CD14-positive monocyte (primary cell): ENCODE data around the gene PLIN3. TPM values are rescaled to one million over a fixed set of nuclear protein-coding genes. Genes with fewer than 3 reads are reported as not detected.
"Not testable (repeated sequence)": the region's sequence is repeated elsewhere in the genome, so short reads cannot be mapped to it uniquely, and the experiment has no call there.

ENCODE experiments used
- DNase-seq, 3 donors: peaks; one replicate each; pipeline ENCODE4 v3.0.0-alpha.2; 2011 to 2022
- H2AFZ ChIP-seq: 2 replicates; pipeline ENCODE4 v1.6.0; 2012; ENCODE audit warnings: mild to moderate bottlenecking, low read depth, low read length, inconsistent platforms; ENCODE audit not compliant: insufficient read depth, poor library complexity, severe bottlenecking
- H3K27ac ChIP-seq, 2 donors: 1 replicate in 1 of 2; 2 replicates in 1 of 2; pipeline ENCODE4 v1.5.1; 2012 to 2013; ENCODE audit warnings: low read length in 2 of 2, control low read depth in 1 of 2, inconsistent platforms in 1 of 2, low read depth in 1 of 2, mild to moderate bottlenecking in 1 of 2
- H3K27me3 ChIP-seq, 2 donors: one replicate each; pipeline versions ENCODE4 v1.6.0 to v1.6.1; 2011 to 2013; ENCODE audit warnings: low read length in 2 of 2; ENCODE audit not compliant: control insufficient read depth in 2 of 2, insufficient read depth in 2 of 2
- H3K36me3 ChIP-seq, 2 donors: replicated peaks in 1 of 2; 1 replicate in 1 of 2; 2 replicates in 1 of 2; pipeline versions ENCODE4 v1.5.1 to v1.6.1; 2012 to 2013; ENCODE audit warnings: low read length in 2 of 2, control low read depth in 1 of 2, inconsistent platforms in 1 of 2, mild to moderate bottlenecking in 1 of 2; ENCODE audit not compliant: insufficient read depth in 2 of 2, control insufficient read depth in 1 of 2
- H3K4me1 ChIP-seq, 2 donors: 1 replicate in 1 of 2; 2 replicates in 1 of 2; pipeline versions ENCODE4 v1.5.1 to v1.6.1; 2012 to 2013; ENCODE audit warnings: low read length in 2 of 2, control low read depth in 1 of 2, inconsistent platforms in 1 of 2, mild to moderate bottlenecking in 1 of 2, moderate library complexity in 1 of 2; ENCODE audit not compliant: insufficient read depth in 2 of 2, control insufficient read depth in 1 of 2
- H3K4me2 ChIP-seq: replicated peaks from 2 replicates; pipeline ENCODE3; 2012; ENCODE audit warnings: low read length, moderate library complexity, mild to moderate bottlenecking; ENCODE audit not compliant: poor library complexity, severe bottlenecking; ENCODE audit errors: extremely low read depth
- H3K4me3 ChIP-seq, 3 experiments: fragments of 200-600 bp in 1 of 3; sonication (generic) in 1 of 3; replicated peaks in 1 of 3; 1 replicate in 2 of 3; 2 replicates in 1 of 3; pipeline ENCODE4 v1.5.1; 2011 to 2013; ENCODE audit warnings: low read length in 3 of 3, mild to moderate bottlenecking in 3 of 3, control low read depth in 2 of 3, low read depth in 2 of 3, inconsistent platforms in 1 of 3, moderate library complexity in 1 of 3
- H3K79me2 ChIP-seq: 2 replicates; pipeline ENCODE4 v1.6.0; 2012; ENCODE audit warnings: mild to moderate bottlenecking, control low read depth, inconsistent platforms, low read length, moderate library complexity; ENCODE audit not compliant: insufficient read depth
- H3K9ac ChIP-seq: 2 replicates; pipeline ENCODE4 v1.6.0; 2017; ENCODE audit warnings: low read length, mild to moderate bottlenecking; ENCODE audit not compliant: insufficient read depth, poor library complexity, severe bottlenecking
- H3K9me3 ChIP-seq, 2 donors: replicated peaks in 1 of 2; 1 replicate in 1 of 2; 2 replicates in 1 of 2; pipeline versions ENCODE4 v1.5.1 to v1.6.1; 2012 to 2013; ENCODE audit warnings: low read length in 2 of 2, control low read depth in 1 of 2; ENCODE audit not compliant: control insufficient read depth in 1 of 2, insufficient read depth in 1 of 2
- H4K20me1 ChIP-seq: 2 replicates; pipeline ENCODE4 v1.6.0; 2012; ENCODE audit warnings: mild to moderate bottlenecking, low read length, control low read depth, moderate library complexity; ENCODE audit not compliant: insufficient read depth
- H3K27ac Mint-ChIP-seq, 7 donors: one replicate each; pipeline ENCODE4 v1.8.0; 2020; ENCODE audit warnings: mild to moderate bottlenecking in 7 of 7, mixed read lengths in 7 of 7, moderate library complexity in 6 of 7, inconsistent platforms in 2 of 7
- H3K27me3 Mint-ChIP-seq, 3 donors: one replicate each; pipeline ENCODE4 v1.8.0; 2021 to 2022; ENCODE audit warnings: low read depth in 3 of 3, mild to moderate bottlenecking in 3 of 3, mixed read lengths in 3 of 3, moderate library complexity in 3 of 3, inconsistent platforms in 1 of 3
- H3K36me3 Mint-ChIP-seq, 2 donors: one replicate each; pipeline ENCODE4 v1.8.0; 2020; ENCODE audit warnings: mixed read lengths in 2 of 2, inconsistent platforms in 1 of 2, mild to moderate bottlenecking in 1 of 2
- H3K4me1 Mint-ChIP-seq: one replicate; pipeline ENCODE4 v1.8.0; 2020; ENCODE audit warnings: mild to moderate bottlenecking, mixed read lengths
- H3K4me3 Mint-ChIP-seq, 2 donors: one replicate each; pipeline ENCODE4 v1.8.0; 2020; ENCODE audit warnings: mild to moderate bottlenecking in 2 of 2, mixed read lengths in 2 of 2, moderate library complexity in 1 of 2
- H3K9me3 Mint-ChIP-seq, 7 donors: one replicate each; pipeline ENCODE4 v1.8.0; 2020 to 2022; ENCODE audit warnings: mixed read lengths in 7 of 7, mild to moderate bottlenecking in 6 of 7, moderate library complexity in 6 of 7, inconsistent platforms in 2 of 7
- CTCF ChIP-seq: fragments of 200-600 bp; IDR thresholded peaks from one replicate; pipeline ENCODE4 v1.8.0; 2022; ENCODE audit warnings: antibody characterized with exemption, mild to moderate bottlenecking
- WGBS: methylation state at CpG from one replicate; pipeline ENCODE4 v1.1.5; 2013; ENCODE audit warnings: missing lambda C conversion rate; ENCODE audit not compliant: insufficient coverage; 5-methylcytosine and 5-hydroxymethylcytosine counted together
- intact Hi-C, 2 donors: fragments of 100-400 bp; cut with micrococcal nuclease; formaldehyde crosslinking; loops; one replicate each; pipeline versions ENCODE4 v1.15.0 to v1.15.1; 2023
- polyA plus RNA-seq, 3 donors: library from polyadenylated mRNA; depleted of rRNA in 1 of 3; unstranded in 2 of 3; stranded (reverse) in 1 of 3; fragments of 300-500 nt in 2 of 3; fragments of >200 nt in 1 of 3; fragmentation: Illumina TruSeq in 2 of 3; gene quantifications; 1 replicate in 2 of 3; 2 replicates in 1 of 3; pipeline ENCODE4 v1.2.3, GENCODE V29; 2012 to 2021

The PLIN3 gene
- polyA plus RNA-seq, 3 donors = 78.8 to 151 (median 138) TPM

GRCh38 chr19:4859697-4860096 is 7.8 kb downstream of the PLIN3 start:
- Histone ChIP-seq H3K9ac (no peak overlapping the region), H3K4me3 (no peak overlapping the region), H3K79me2 (peaks cover 42% of the 10 kb centered on the region), H3K9me3 (no peaks in the 10 kb centered on the region), H3K4me1 (peaks cover 0 to 3% of the 10 kb centered on the region in 2 donors), H2AFZ (no peak overlapping the region), H3K4me2 (no peak overlapping the region), H3K27me3 (no peaks in the 10 kb centered on the region), H3K36me3 (peaks cover 58 to 70% of the 10 kb centered on the region in 2 donors), H4K20me1 (peaks cover 46% of the 10 kb centered on the region), H3K27ac (no peak overlapping the region)
- Mint-ChIP-seq H3K9me3 (no peaks in the 10 kb centered on the region), H3K27me3 (no peaks in the 10 kb centered on the region), H3K27ac (peak overlapping the region in 2 of 7 donors; percentile 30 to 43), H3K4me3 (no peak overlapping the region), H3K4me1 (peaks cover 7% of the 10 kb centered on the region), H3K36me3 (peaks cover 40 to 94% of the 10 kb centered on the region in 2 donors)
- no peak for DNase-seq
- TF ChIP-seq CTCF = no peak
- WGBS = 79% methylated on average over 11 of the region's 11 CpGs
- intact Hi-C loops = no loop called here

GRCh38 chr19:4856468-4856867 is 11.0 kb downstream of the PLIN3 start:
- DNase-seq, intact Hi-C loops, H3K27me3 ChIP-seq, H3K9me3 ChIP-seq, H3K4me3 Mint-ChIP-seq, H3K9ac ChIP-seq, H3K4me1 Mint-ChIP-seq, H3K27ac ChIP-seq, H3K9me3 Mint-ChIP-seq, H3K4me1 ChIP-seq, H3K27me3 Mint-ChIP-seq, H3K4me2 ChIP-seq, H2AFZ ChIP-seq, H3K4me3 ChIP-seq: not testable (repeated sequence)
- WGBS = 95% methylated on average over 3 of the region's 12 CpGs
- Histone ChIP-seq H3K79me2 (peaks cover 10% of the 10 kb centered on the region), H3K36me3 (peaks cover 63 to 84% of the 10 kb centered on the region in 2 donors), H4K20me1 (peaks cover 31% of the 10 kb centered on the region)
- H3K36me3 Mint-ChIP-seq = peaks cover 47 to 94% of the 10 kb centered on the region in 2 donors
- peak overlapping the region in 2 of 7 donors; percentile 22 to 74 for H3K27ac Mint-ChIP-seq

GRCh38 chr19:4853506-4853905 is 14.0 kb downstream of the PLIN3 start:
- H3K4me1 ChIP-seq, H3K9me3 Mint-ChIP-seq, H3K27ac ChIP-seq, H3K4me1 Mint-ChIP-seq, H2AFZ ChIP-seq, H3K4me3 ChIP-seq, H3K27me3 ChIP-seq, H3K4me3 Mint-ChIP-seq, DNase-seq, H3K9ac ChIP-seq, H3K9me3 ChIP-seq, H3K4me2 ChIP-seq, H3K79me2 ChIP-seq, H3K27me3 Mint-ChIP-seq: not testable (repeated sequence)
- H3K36me3 ChIP-seq = peaks cover 63 to 69% of the 10 kb centered on the region in 2 donors
- Mint-ChIP-seq H3K36me3 (peaks cover 49 to 88% of the 10 kb centered on the region in 2 donors), H3K27ac (peak overlapping the region in 2 of 7 donors; percentile 25 to 60)
- WGBS = 94% methylated on average over 4 of the region's 8 CpGs
- peaks cover 12% of the 10 kb centered on the region for H4K20me1 ChIP-seq
- intact Hi-C loops = loop anchor here (5.0 kb wide), 2 partner anchors 41 to 46 kb away; no protein-coding TSS in a partner anchor
